Tibial nerve (tissue), 4 donors: Measurements from ENCODE around the gene SFXN5. TPM values are rescaled to one million over a fixed set of nuclear protein-coding genes. Genes with fewer than 3 reads are reported as not detected.

Source experiments
- DNase-seq, 2 donors: peaks; one replicate each; pipeline ENCODE4 v3.0.0-alpha.2; 2019; ENCODE audit warnings: low spot score in 2 of 2
- H3K27ac ChIP-seq, 4 donors: fragments of 200-600 bp; sonication (generic) in 3 of 4; one replicate each; pipeline ENCODE4 v1.5.1; 2017 to 2019; ENCODE audit warnings: mild to moderate bottlenecking in 1 of 4
- H3K27me3 ChIP-seq, 2 donors: fragments of 200-600 bp; sonication (generic) in 1 of 2; one replicate each; pipeline versions ENCODE4 v1.5.1 to v1.6.0; 2017 to 2019
- H3K36me3 ChIP-seq, 3 donors: fragments of 200-600 bp; sonication (generic); one replicate each; pipeline ENCODE4 v1.5.1; 2018 to 2019
- H3K4me1 ChIP-seq, 4 donors: fragments of 200-600 bp; sonication (generic) in 3 of 4; one replicate each; pipeline ENCODE4 v1.5.1; 2017 to 2019
- H3K4me3 ChIP-seq, 4 donors: fragments of 200-600 bp; sonication (generic) in 3 of 4; one replicate each; pipeline ENCODE4 v1.5.1; 2017 to 2019; ENCODE audit warnings: mild to moderate bottlenecking in 1 of 4, moderate library complexity in 1 of 4
- H3K9me3 ChIP-seq, 4 donors: fragments of 200-600 bp; sonication (generic) in 3 of 4; one replicate each; pipeline ENCODE4 v1.5.1; 2017 to 2019
- EP300 ChIP-seq, 2 donors: sonication (generic); formaldehyde crosslinking; IDR thresholded peaks; one replicate each; pipeline ENCODE4 v1.6.1; 2017; ENCODE audit warnings: antibody characterized with exemption in 2 of 2, mild to moderate bottlenecking in 1 of 2
- POLR2A ChIP-seq, 2 donors: fragments of 450-650 bp; IDR thresholded peaks; one replicate each; pipeline ENCODE4 v1.6.1; 2017; ENCODE audit warnings: antibody characterized with exemption in 2 of 2, mild to moderate bottlenecking in 2 of 2, moderate library complexity in 2 of 2
- WGBS, 2 donors: methylation state at CpG; one replicate each; pipeline ENCODE4 v1.1.5; 2018; 5-methylcytosine and 5-hydroxymethylcytosine counted together
- total RNA-seq, 4 donors: library from RNA; depleted of rRNA; stranded (reverse); fragments of >200 nt; gene quantifications; one replicate each; pipeline ENCODE4 v1.1.0, GENCODE V29; 2016
- TF ChIP-seq, protein P1 (sequence below), 5 experiments: fragments of 200-600 bp in 3 of 5; fragments of 450-650 bp in 2 of 5; sonication (generic) in 3 of 5; IDR thresholded peaks; one replicate each; pipeline ENCODE4 v1.5.1; 2016 to 2019; ENCODE audit warnings: antibody characterized with exemption in 5 of 5, mild to moderate bottlenecking in 3 of 5, moderate library complexity in 2 of 5

The SFXN5 gene
- total RNA-seq, 4 donors from 2014 or later: 13.8 to 58.1 (median 21.7) TPM

DNA sequence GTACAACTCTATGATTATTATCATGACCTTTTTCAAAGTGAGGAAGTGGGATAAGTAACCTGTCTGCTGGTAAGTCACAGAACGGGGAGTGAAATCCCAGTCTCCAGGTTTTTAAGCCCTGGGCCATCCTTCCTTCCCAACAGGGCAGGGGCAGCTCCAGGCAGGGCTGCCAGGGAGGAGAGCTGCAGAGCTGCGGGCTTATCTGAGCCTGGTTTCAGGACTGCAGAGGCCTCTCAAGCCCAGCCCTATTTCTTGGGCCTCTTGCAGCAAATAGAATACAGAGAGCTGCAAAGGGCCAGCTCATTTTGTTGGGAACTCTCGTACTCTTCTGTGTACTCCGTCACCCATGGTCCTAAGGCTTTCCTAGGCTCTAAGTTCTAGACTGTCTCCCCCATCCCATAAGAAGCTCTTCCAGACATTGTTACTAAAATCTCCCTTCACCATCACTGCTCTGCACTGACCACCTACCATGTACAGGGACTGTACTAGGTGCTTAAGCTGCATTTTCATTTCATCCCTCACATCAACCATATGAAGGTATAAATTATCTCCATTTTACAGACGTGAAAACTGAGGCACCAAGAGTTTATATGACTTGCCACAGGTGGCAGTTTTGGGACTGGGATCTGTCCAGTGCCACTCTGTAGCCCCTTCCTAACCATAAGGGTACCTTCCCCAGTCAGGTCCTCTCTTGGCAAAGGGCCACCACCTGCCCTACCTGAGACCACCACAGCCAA is 38.1 kb upstream of the SFXN5 start:
- 92 to 96% methylated on average over 5 of the region's 5 CpGs for WGBS, 2 donors
- peak overlapping the region in 2 of 4 donors; percentile 89 to 92 for H3K27ac ChIP-seq
- H3K27me3 ChIP-seq: no peaks in the 10 kb centered on the region

DNA sequence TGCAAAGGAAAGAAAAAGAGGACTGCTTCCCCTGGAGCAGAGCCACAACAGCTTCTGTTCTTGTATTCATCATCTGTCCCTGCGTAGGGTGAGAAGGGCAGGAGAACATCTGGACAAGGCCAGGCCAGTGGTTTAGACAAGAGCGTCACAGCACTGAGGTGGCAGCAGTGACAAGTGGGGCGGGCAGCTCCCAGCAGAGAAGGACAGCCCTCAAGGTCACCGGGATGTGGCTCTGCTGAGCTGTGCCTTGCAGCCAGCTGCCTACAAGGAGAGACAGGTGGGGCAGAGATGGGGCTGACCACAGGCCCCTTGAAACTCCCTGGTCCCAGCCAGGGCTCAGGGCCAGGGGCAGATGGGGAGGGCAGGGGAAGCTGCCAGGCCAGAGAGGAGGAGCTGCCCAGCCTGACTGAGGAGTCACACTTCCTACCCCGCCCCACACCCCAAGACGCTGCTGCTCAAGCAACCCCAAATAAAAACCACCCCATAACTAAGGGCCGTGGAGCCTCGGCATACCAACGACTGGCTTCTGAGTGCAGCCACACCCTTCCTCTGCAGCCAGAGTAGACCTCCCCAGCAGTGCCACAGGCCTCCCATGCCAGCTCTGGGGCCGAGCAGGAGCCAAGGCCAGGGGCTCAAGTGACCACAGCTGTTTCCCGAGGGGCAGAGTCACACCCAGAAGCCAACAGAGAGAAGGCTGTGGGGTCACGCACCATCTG is 35.9 kb upstream of the SFXN5 start:
- DNase-seq: no peak
- H3K9me3 ChIP-seq: no peaks in the 10 kb centered on the region
- H3K4me1 ChIP-seq: peaks cover 0 to 88% (median 18%) of the 10 kb centered on the region in 4 donors
- H3K27me3 ChIP-seq: no peaks in the 10 kb centered on the region
- WGBS, 2 donors: 72 to 90% methylated on average over 4 to 12 of the region's 12 CpGs
- H3K4me3 ChIP-seq: no peak overlapping the region
- TF ChIP-seq POLR2A (IDR thresholded peaks at IDR 0.05) (no peak), EP300 (IDR thresholded peaks at IDR 0.05) (no peak)
- TF ChIP-seq, protein P1, sequence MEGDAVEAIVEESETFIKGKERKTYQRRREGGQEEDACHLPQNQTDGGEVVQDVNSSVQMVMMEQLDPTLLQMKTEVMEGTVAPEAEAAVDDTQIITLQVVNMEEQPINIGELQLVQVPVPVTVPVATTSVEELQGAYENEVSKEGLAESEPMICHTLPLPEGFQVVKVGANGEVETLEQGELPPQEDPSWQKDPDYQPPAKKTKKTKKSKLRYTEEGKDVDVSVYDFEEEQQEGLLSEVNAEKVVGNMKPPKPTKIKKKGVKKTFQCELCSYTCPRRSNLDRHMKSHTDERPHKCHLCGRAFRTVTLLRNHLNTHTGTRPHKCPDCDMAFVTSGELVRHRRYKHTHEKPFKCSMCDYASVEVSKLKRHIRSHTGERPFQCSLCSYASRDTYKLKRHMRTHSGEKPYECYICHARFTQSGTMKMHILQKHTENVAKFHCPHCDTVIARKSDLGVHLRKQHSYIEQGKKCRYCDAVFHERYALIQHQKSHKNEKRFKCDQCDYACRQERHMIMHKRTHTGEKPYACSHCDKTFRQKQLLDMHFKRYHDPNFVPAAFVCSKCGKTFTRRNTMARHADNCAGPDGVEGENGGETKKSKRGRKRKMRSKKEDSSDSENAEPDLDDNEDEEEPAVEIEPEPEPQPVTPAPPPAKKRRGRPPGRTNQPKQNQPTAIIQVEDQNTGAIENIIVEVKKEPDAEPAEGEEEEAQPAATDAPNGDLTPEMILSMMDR (IDR thresholded peaks at IDR 0.05): no peak
- H3K27ac ChIP-seq: peak overlapping the region in 1 of 4 donors; percentile 31
- no peaks in the 10 kb centered on the region for H3K36me3 ChIP-seq

More for the DNA sequence above, 38.1 kb upstream of the SFXN5 start:
- no peaks in the 10 kb centered on the region for H3K36me3 ChIP-seq
- no peak overlapping the region for H3K4me3 ChIP-seq
- DNase-seq: no peak
- H3K9me3 ChIP-seq: no peaks in the 10 kb centered on the region
- TF ChIP-seq POLR2A (IDR thresholded peaks at IDR 0.05) (no peak), EP300 (IDR thresholded peaks at IDR 0.05) (no peak)
- TF ChIP-seq, protein P1 (IDR thresholded peaks at IDR 0.05): no peak
- H3K4me1 ChIP-seq: peaks cover 0 to 78% (median 18%) of the 10 kb centered on the region in 4 donors

DNA sequence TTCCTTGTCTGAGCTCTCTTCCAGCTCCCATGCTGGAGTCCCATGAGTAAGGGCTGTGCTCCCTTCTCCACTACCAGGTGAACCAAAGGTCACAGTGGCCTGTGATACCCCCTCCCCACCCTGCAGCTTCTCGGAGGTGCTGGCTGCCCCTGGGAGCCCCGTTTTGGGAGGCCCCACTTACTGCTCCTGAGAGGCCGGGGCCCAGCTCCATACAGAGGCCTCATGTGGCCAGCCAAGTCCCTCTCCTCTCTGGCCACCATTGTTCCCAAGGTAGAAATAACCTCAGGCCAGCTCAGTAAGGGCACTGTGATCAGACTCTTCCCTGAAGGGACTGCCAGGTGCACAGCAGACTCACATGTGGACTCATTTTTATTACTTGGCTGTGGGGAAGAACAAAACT is 35.3 kb upstream of the SFXN5 start:
- Histone ChIP-seq H3K4me3 (no peak overlapping the region), H3K27ac (peak overlapping the region in 1 of 4 donors; percentile 31), H3K27me3 (no peaks in the 10 kb centered on the region), H3K9me3 (no peaks in the 10 kb centered on the region), H3K4me1 (peaks cover 0 to 89% (median 18%) of the 10 kb centered on the region in 4 donors), H3K36me3 (no peaks in the 10 kb centered on the region)
- WGBS, 2 donors: 80 to 93% methylated on average over 3 of the region's 3 CpGs
- TF ChIP-seq POLR2A (IDR thresholded peaks at IDR 0.05): no peak
- TF ChIP-seq EP300 (IDR thresholded peaks at IDR 0.05): no peak
- TF ChIP-seq, protein P1 (IDR thresholded peaks at IDR 0.05): no peak
- no peak for DNase-seq

DNA sequence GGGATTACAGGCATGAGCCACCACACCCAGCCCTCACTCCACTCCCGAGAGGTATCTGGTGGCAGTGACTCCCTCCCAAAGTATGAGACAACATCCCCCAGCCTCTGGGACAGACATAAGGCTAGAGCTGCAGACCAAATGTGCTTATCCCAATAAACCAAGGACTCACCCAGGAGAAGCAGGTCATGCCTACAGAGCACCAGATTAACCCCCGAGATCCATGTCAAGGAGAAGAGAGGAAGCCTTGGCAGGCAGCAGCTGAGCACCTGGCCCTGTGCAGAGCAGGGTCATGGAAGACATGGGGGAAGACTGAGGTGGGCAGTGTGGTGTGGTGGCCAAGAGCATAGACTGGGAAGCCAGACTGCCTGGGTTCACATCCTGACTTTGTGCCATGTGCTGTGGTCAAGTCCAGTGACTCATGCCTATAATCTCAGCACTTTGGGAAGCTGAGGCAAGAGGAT is 34.0 kb upstream of the SFXN5 start:
- no peak for TF ChIP-seq POLR2A (IDR thresholded peaks at IDR 0.05)
- TF ChIP-seq, protein P1 (IDR thresholded peaks at IDR 0.05): no peak
- TF ChIP-seq EP300 (IDR thresholded peaks at IDR 0.05): no peak
- 89 to 100% methylated on average over 2 of the region's 2 CpGs for WGBS, 2 donors
- no peaks in the 10 kb centered on the region for H3K9me3 ChIP-seq
- H3K4me3 ChIP-seq: no peak overlapping the region
- DNase-seq: no peak
- H3K36me3 ChIP-seq: no peaks in the 10 kb centered on the region
- H3K27ac ChIP-seq: no peak overlapping the region
- H3K4me1 ChIP-seq: peaks cover 0 to 78% (median 10%) of the 10 kb centered on the region in 4 donors
- no peaks in the 10 kb centered on the region for H3K27me3 ChIP-seq

DNA sequence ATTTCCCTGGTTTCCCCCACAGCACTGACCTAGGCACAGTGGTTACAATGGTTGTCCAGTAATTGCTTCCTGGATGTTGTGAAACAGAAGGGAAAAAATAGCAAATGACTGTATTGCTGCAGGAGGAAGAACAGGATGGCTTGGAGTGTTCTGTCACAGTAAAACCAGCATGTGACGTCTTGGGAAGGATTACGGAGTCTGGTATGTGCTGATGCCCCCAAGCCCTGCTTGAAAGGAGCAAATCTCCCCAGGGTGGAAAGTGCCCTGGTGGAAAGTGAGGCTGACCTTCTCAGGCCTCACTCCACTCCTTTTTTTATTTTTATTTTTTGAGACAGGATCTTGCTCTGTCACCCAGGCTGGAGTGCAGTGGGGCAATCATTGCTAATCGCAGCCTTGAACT is 33.4 kb upstream of the SFXN5 start:
- 86 to 94% methylated on average over 3 of the region's 3 CpGs for WGBS, 2 donors

More for the DNA sequence above, 33.4 kb upstream of the SFXN5 start:
- Histone ChIP-seq H3K36me3 (no peaks in the 10 kb centered on the region), H3K4me1 (peaks cover 0 to 72% (median 8%) of the 10 kb centered on the region in 4 donors), H3K27ac (no peak overlapping the region), H3K27me3 (no peaks in the 10 kb centered on the region), H3K4me3 (no peak overlapping the region), H3K9me3 (no peaks in the 10 kb centered on the region)
- DNase-seq: no peak
- TF ChIP-seq, protein P1 (IDR thresholded peaks at IDR 0.05): no peak
- no peak for TF ChIP-seq POLR2A (IDR thresholded peaks at IDR 0.05)
- no peak for TF ChIP-seq EP300 (IDR thresholded peaks at IDR 0.05)
